Endodermal cell (in vitro differentiated cells): ENCODE data around the gene WTAP. TPM values are rescaled to one million over a fixed set of nuclear protein-coding genes. Genes with fewer than 3 reads are reported as not detected.

Experiments used
- DNase-seq: peaks from one replicate; pipeline ENCODE4 v3.0.0-alpha.2; 2017
- H3K27ac ChIP-seq: 2 replicates; pipeline ENCODE4 v1.5.1; 2013; ENCODE audit warnings: mild to moderate bottlenecking, low read depth, low read length, moderate library complexity
- H3K27me3 ChIP-seq: 2 replicates; pipeline ENCODE4 v1.6.1; 2013; ENCODE audit warnings: mild to moderate bottlenecking, low read length, moderate library complexity; ENCODE audit not compliant: insufficient read depth, control insufficient read depth, poor library complexity, severe bottlenecking
- H3K36me3 ChIP-seq: 2 replicates; pipeline ENCODE4 v1.7.0; 2013; ENCODE audit warnings: mild to moderate bottlenecking, low read length, moderate library complexity; ENCODE audit not compliant: control insufficient read depth, insufficient read depth
- H3K4me1 ChIP-seq: one replicate; pipeline ENCODE4 v1.7.0; 2013; ENCODE audit warnings: low read length; ENCODE audit not compliant: control insufficient read depth, insufficient read depth
- H3K4me3 ChIP-seq: 2 replicates; pipeline ENCODE4 v1.5.1; 2013; ENCODE audit warnings: mild to moderate bottlenecking, low read length, moderate library complexity
- H3K9ac ChIP-seq: 2 replicates; pipeline ENCODE4 v1.6.1; 2013; ENCODE audit warnings: mild to moderate bottlenecking, low read length, moderate library complexity; ENCODE audit not compliant: poor library complexity, severe bottlenecking; ENCODE audit errors: extremely low read depth
- H3K9me3 ChIP-seq: 2 replicates; pipeline ENCODE4 v1.6.1; 2013; ENCODE audit warnings: mild to moderate bottlenecking, low read length, moderate library complexity; ENCODE audit not compliant: control insufficient read depth
- H3K27ac Mint-ChIP-seq: 2 replicates; pipeline ENCODE4 v1.8.0; 2020; ENCODE audit warnings: mixed read lengths
- H3K27me3 Mint-ChIP-seq: 2 replicates; pipeline ENCODE4 v1.8.0; 2021; ENCODE audit warnings: mild to moderate bottlenecking, mixed read lengths; ENCODE audit not compliant: insufficient read depth
- H3K36me3 Mint-ChIP-seq: 2 replicates; pipeline ENCODE4 v1.8.0; 2020; ENCODE audit warnings: low read depth, mixed read lengths
- H3K4me1 Mint-ChIP-seq: 2 replicates; pipeline ENCODE4 v1.8.0; 2020; ENCODE audit warnings: mixed read lengths
- H3K4me3 Mint-ChIP-seq: 2 replicates; pipeline ENCODE4 v1.8.0; 2020; ENCODE audit warnings: mild to moderate bottlenecking, moderate library complexity, mixed read lengths
- H3K9me3 Mint-ChIP-seq: 2 replicates; pipeline ENCODE4 v1.8.0; 2020; ENCODE audit warnings: mild to moderate bottlenecking, mixed read lengths
- WGBS, 2 experiments: methylation state at CpG; one replicate each; pipeline versions ENCODE4 v1.1.5 to v1.1.7; 2013; ENCODE audit warnings: missing lambda C conversion rate in 2 of 2, mixed read lengths in 1 of 2; ENCODE audit not compliant: insufficient coverage in 1 of 2, insufficient read length in 1 of 2; 5-methylcytosine and 5-hydroxymethylcytosine counted together
- total RNA-seq, 2 donors: library from RNA; stranded (reverse); fragmentation: NEBNext Ultra II Directional in 1 of 2; extraction: Animal tissue kit (Norgen Biotek cat#: 25700) in 1 of 2; gene quantifications; 2 replicates in 1 of 2; 3 replicates in 1 of 2; pipeline ENCODE4 v1.2.1, GENCODE V29; 2021
- TF ChIP-seq, protein P1 (sequence below): fragments of 200-600 bp; sonication (generic); conservative IDR thresholded peaks from 2 replicates; pipeline ENCODE4 v1.5.0; 2021; ENCODE audit warnings: antibody characterized with exemption, mild to moderate bottlenecking

The WTAP gene
- total RNA-seq, 2 donors from 2014 or later = 112 to 119 TPM

DNA sequence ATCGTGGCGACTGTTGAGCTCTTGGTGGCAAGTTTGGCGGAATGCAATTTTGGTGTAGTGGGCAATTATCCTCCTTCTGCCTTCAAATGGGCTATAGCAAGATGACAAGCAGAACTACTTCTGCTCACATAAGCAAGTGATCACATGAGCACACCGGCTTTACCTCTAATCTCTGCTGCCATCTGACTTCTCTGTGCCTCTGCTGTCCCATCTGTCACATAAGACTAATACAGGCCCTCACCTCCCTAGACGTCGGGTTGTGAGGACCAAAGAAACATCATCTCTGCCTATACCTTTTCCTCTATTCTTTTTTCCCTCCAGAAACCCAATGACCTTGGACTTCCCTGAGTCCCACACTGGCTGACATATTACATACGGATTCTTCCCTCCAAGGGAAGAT is 13.3 kb upstream of the WTAP start:
- H3K9me3 Mint-ChIP-seq = no peaks in the 10 kb centered on the region
- TF ChIP-seq, protein P1, sequence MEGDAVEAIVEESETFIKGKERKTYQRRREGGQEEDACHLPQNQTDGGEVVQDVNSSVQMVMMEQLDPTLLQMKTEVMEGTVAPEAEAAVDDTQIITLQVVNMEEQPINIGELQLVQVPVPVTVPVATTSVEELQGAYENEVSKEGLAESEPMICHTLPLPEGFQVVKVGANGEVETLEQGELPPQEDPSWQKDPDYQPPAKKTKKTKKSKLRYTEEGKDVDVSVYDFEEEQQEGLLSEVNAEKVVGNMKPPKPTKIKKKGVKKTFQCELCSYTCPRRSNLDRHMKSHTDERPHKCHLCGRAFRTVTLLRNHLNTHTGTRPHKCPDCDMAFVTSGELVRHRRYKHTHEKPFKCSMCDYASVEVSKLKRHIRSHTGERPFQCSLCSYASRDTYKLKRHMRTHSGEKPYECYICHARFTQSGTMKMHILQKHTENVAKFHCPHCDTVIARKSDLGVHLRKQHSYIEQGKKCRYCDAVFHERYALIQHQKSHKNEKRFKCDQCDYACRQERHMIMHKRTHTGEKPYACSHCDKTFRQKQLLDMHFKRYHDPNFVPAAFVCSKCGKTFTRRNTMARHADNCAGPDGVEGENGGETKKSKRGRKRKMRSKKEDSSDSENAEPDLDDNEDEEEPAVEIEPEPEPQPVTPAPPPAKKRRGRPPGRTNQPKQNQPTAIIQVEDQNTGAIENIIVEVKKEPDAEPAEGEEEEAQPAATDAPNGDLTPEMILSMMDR = no peak
- Histone ChIP-seq H3K4me1 (no peaks in the 10 kb centered on the region), H3K9me3 (no peaks in the 10 kb centered on the region), H3K4me3 (no peak overlapping the region), H3K27ac (no peak overlapping the region), H3K36me3 (peaks cover 8% of the 10 kb centered on the region), H3K9ac (no peak overlapping the region), H3K27me3 (no peaks in the 10 kb centered on the region)
- H3K4me3 Mint-ChIP-seq = no peak overlapping the region
- 91 to 95% methylated on average over 7 of the region's 7 CpGs for WGBS, 2 experiments
- no peaks in the 10 kb centered on the region for H3K36me3 Mint-ChIP-seq
- peaks cover 2% of the 10 kb centered on the region for H3K27me3 Mint-ChIP-seq
- DNase-seq = no peak
- peaks cover 5% of the 10 kb centered on the region for H3K4me1 Mint-ChIP-seq
- no peak overlapping the region for H3K27ac Mint-ChIP-seq

DNA sequence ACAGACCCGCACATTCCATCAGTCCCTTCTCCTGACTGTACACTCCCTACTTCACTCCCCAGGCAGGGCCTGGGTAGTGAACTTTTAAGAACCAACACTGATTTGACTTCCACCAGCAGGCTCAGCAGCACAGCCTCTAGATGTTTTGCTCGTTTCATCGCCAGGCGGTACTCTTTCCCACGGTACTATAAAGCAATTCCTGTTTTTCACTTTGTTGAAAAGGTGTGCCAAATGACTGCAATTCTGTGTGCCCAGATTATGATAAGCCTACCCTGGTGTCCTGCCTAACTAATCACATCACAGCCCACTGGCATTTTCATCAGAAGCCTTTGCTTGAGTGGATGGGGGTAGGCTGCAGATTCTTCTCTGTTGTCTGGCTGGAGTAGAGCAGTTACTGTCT is 12.9 kb upstream of the WTAP start:
- H3K9me3 Mint-ChIP-seq = no peaks in the 10 kb centered on the region
- H3K4me1 ChIP-seq = no peaks in the 10 kb centered on the region
- no peak overlapping the region for H3K9ac ChIP-seq
- no peak overlapping the region for H3K4me3 Mint-ChIP-seq
- H3K4me3 ChIP-seq = no peak overlapping the region
- 96 to 100% methylated on average over 4 to 5 of the region's 5 CpGs for WGBS, 2 experiments
- H3K27me3 Mint-ChIP-seq = peaks cover under 1% of the 10 kb centered on the region
- H3K27me3 ChIP-seq = no peaks in the 10 kb centered on the region
- H3K36me3 Mint-ChIP-seq = no peaks in the 10 kb centered on the region
- peaks cover 8% of the 10 kb centered on the region for H3K36me3 ChIP-seq
- TF ChIP-seq, protein P1 = no peak
- H3K27ac Mint-ChIP-seq = no peak overlapping the region
- no peak for DNase-seq
- peaks cover 8% of the 10 kb centered on the region for H3K4me1 Mint-ChIP-seq
- no peaks in the 10 kb centered on the region for H3K9me3 ChIP-seq
- no peak overlapping the region for H3K27ac ChIP-seq

DNA sequence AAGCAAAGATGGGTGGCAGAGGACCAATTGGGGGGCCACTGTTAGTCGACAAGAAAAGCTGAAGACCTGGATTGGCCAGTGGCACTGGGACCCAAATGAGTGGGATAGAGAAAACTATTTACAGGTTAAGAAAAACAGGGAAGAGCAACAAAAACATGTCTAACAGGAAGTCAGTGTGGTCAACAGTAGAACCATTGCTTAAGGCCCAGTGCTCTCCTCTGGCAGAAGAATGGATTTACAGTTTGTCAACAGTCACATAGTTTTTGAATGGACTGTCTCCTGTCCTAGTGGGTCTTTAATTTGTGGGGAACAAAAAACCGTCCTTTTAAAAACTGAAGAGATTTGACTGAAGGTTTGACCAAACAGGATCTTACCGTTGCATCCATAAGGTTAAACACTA is 12.1 kb upstream of the WTAP start:
- peaks cover 8% of the 10 kb centered on the region for H3K4me1 Mint-ChIP-seq
- H3K9me3 Mint-ChIP-seq = no peaks in the 10 kb centered on the region
- Histone ChIP-seq H3K9ac (no peak overlapping the region), H3K27ac (no peak overlapping the region), H3K36me3 (peaks cover 8% of the 10 kb centered on the region), H3K9me3 (no peaks in the 10 kb centered on the region), H3K4me3 (no peak overlapping the region), H3K4me1 (no peaks in the 10 kb centered on the region), H3K27me3 (no peaks in the 10 kb centered on the region)
- no peaks in the 10 kb centered on the region for H3K36me3 Mint-ChIP-seq
- WGBS, 2 experiments = 50 to 62% methylated on average over 2 to 3 of the region's 3 CpGs
- no peak for DNase-seq
- no peak overlapping the region for H3K4me3 Mint-ChIP-seq
- no peak overlapping the region for H3K27ac Mint-ChIP-seq
- TF ChIP-seq, protein P1 = no peak
- H3K27me3 Mint-ChIP-seq = no peaks in the 10 kb centered on the region
